Gastroesophageal sphincter (tissue), 3 donors: ENCODE results near the gene MT1X.

Experiments used
- POLR2A ChIP-seq, 2 donors: fragments of 450-650 bp; IDR thresholded peaks; one replicate each; pipeline ENCODE4 v1.6.1; 2017; ENCODE audit warnings: antibody characterized with exemption in 2 of 2, mild to moderate bottlenecking in 2 of 2, moderate library complexity in 1 of 2
- TF ChIP-seq, protein P1 (sequence below), 4 experiments: fragments of 200-600 bp in 2 of 4; fragments of 450-650 bp in 2 of 4; sonication (generic) in 1 of 4; IDR thresholded peaks; one replicate each; pipeline ENCODE4 v1.5.1; 2017 to 2019; ENCODE audit warnings: antibody characterized with exemption in 4 of 4, mild to moderate bottlenecking in 2 of 4, moderate library complexity in 2 of 4

GRCh38 chr16:56645311-56645710, 37.0 kb upstream of the MT1X start:
- TF ChIP-seq, protein P1, sequence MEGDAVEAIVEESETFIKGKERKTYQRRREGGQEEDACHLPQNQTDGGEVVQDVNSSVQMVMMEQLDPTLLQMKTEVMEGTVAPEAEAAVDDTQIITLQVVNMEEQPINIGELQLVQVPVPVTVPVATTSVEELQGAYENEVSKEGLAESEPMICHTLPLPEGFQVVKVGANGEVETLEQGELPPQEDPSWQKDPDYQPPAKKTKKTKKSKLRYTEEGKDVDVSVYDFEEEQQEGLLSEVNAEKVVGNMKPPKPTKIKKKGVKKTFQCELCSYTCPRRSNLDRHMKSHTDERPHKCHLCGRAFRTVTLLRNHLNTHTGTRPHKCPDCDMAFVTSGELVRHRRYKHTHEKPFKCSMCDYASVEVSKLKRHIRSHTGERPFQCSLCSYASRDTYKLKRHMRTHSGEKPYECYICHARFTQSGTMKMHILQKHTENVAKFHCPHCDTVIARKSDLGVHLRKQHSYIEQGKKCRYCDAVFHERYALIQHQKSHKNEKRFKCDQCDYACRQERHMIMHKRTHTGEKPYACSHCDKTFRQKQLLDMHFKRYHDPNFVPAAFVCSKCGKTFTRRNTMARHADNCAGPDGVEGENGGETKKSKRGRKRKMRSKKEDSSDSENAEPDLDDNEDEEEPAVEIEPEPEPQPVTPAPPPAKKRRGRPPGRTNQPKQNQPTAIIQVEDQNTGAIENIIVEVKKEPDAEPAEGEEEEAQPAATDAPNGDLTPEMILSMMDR (IDR thresholded peaks at IDR 0.05): no peak
- no peak for TF ChIP-seq POLR2A (IDR thresholded peaks at IDR 0.05)
